Measurements from ENCODE around the gene KLHL12. TPM values are rescaled to one million over a fixed set of nuclear protein-coding genes. Genes with fewer than 3 reads are reported as not detected.
"Not testable (repeated sequence)": the region's sequence is repeated elsewhere in the genome, so short reads cannot be mapped to it uniquely, and the experiment has no call there.

KLHL12 gene
- total and polyA plus RNA-seq, 2 donors (not counting 1 experiment from before 2014, with no cell fraction given), result 14.6 to 25.5 TPM

DNA sequence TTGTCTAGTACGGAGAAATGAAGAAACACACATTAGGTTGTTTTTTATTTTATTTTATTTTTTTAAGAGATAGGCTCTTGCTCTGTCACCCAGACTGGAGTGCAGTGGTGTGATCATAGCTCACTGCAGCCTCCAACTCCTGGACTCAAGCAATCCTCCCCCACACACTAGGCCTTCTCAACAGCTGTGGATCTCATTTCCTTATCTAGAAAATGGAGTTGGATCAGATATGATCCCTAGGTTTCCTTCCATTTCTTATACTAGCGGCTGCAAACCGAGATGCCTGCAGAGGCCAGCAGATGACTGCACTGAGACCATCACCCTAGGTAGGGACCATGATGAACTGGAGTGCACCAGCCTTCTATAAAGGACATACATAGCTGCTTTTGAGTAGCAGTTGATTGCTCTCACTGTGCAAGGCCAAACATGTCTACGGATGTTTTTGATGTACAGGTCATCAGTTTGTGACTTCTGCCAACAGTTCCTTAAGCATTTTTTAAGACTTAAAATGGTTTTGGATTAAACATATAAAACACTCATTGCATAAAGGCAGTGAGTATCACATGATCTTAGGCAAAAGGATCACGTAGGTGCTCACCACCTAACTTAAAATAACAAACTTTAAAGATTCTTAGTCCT lies 11.4 kb upstream of the KLHL12 start:
- H3K4me3 ChIP-seq (ENCODE audit: control extremely low read depth in 1 of 5, extremely low read depth in 1 of 5, insufficient read depth in 1 of 5, low read depth in 2 of 5, low read length in 4 of 5), result no peak overlapping the region
- peaks cover 6% of the 10 kb centered on the region for H3K4me1 Mint-ChIP-seq
- peaks cover 1% of the 10 kb centered on the region for H3K27me3 Mint-ChIP-seq
- intact Hi-C loops (cut with micrococcal nuclease), result no loop called here
- no peak overlapping the region for H3K27ac ChIP-seq (ENCODE audit: low read length in 2 of 2)
- no peaks in the 10 kb centered on the region for H4K20me1 ChIP-seq (ENCODE audit: control insufficient read depth, insufficient read depth, low read length, poor library complexity, severe bottlenecking)
- no peaks in the 10 kb centered on the region for H3K9me3 Mint-ChIP-seq (ENCODE audit: insufficient read depth)
- DNase-seq (no peak), ATAC-seq (ENCODE audit: low read depth) (no peak)
- no peak overlapping the region for H3K4me3 Mint-ChIP-seq
- WGBS (ENCODE audit: insufficient coverage), result 100% methylated on average over 2 of the region's 5 CpGs
- H3K4me2 ChIP-seq (replicated peaks; ENCODE audit: low read depth, low read length, poor library complexity, severe bottlenecking), result no peak overlapping the region
- CTCF ChIA-PET, result no interaction called here
- no peak overlapping the region for H2AFZ ChIP-seq (ENCODE audit: insufficient read depth, low read depth, low read length, poor library complexity, severe bottlenecking)
- H3K27ac Mint-ChIP-seq, result no peak overlapping the region
- no peaks in the 10 kb centered on the region for H3K9me3 ChIP-seq (ENCODE audit: control extremely low read depth in 1 of 3, control insufficient read depth in 2 of 3, insufficient read depth in 1 of 3, low read length in 2 of 3)
- H3K36me3 ChIP-seq (replicated peaks in 1 of 2; ENCODE audit: control extremely low read depth in 1 of 2, control insufficient read depth in 1 of 2, extremely low read depth in 1 of 2, insufficient read depth in 2 of 2, low read length in 1 of 2), result peaks cover 5 to 28% of the 10 kb centered on the region in 2 experiments
- no peaks in the 10 kb centered on the region for H3K27me3 ChIP-seq (replicated peaks in 1 of 4; ENCODE audit: control extremely low read depth in 1 of 4, control insufficient read depth in 3 of 4, insufficient read depth in 4 of 4, low read length in 3 of 4)
- no peaks in the 10 kb centered on the region for H3K4me1 ChIP-seq (ENCODE audit: control insufficient read depth in 2 of 2, insufficient read depth in 2 of 2, low read length in 2 of 2)
- no peak overlapping the region for H3K9ac ChIP-seq (ENCODE audit: low read length)
- POLR2A ChIA-PET, result no interaction called here
- TF ChIP-seq EZH2 (IDR thresholded peaks at IDR 0.05; ENCODE audit: borderline replicate concordance, insufficient read depth, low read depth, low read length, poor library complexity, severe bottlenecking) (no peak), CTCF (IDR thresholded peaks at IDR 0.05) (no peak)
- H3K79me2 ChIP-seq (ENCODE audit: control insufficient read depth, insufficient read depth, low read length), result no peaks in the 10 kb centered on the region

GRCh38 chr1:202936409-202936808 lies 9.4 kb upstream of the KLHL12 start:
- H3K27ac Mint-ChIP-seq; H3K27me3 Mint-ChIP-seq; H3K27ac ChIP-seq (ENCODE audit: low read length in 2 of 2); H3K4me3 ChIP-seq (ENCODE audit: control extremely low read depth in 1 of 5, extremely low read depth in 1 of 5, insufficient read depth in 1 of 5, low read depth in 2 of 5, low read length in 4 of 5); CTCF ChIA-PET; POLR2A ChIA-PET; H3K4me1 Mint-ChIP-seq; H3K9ac ChIP-seq (ENCODE audit: low read length); H3K4me1 ChIP-seq (ENCODE audit: control insufficient read depth in 2 of 2, insufficient read depth in 2 of 2, low read length in 2 of 2); H3K9me3 ChIP-seq (ENCODE audit: control extremely low read depth in 1 of 3, control insufficient read depth in 2 of 3, insufficient read depth in 1 of 3, low read length in 2 of 3); H2AFZ ChIP-seq (ENCODE audit: insufficient read depth, low read depth, low read length, poor library complexity, severe bottlenecking); intact Hi-C loops (cut with micrococcal nuclease); H3K4me3 Mint-ChIP-seq; H3K27me3 ChIP-seq (replicated peaks in 1 of 4; ENCODE audit: control extremely low read depth in 1 of 4, control insufficient read depth in 3 of 4, insufficient read depth in 4 of 4, low read length in 3 of 4); DNase-seq; ATAC-seq (ENCODE audit: low read depth); H3K79me2 ChIP-seq (ENCODE audit: control insufficient read depth, insufficient read depth, low read length); H4K20me1 ChIP-seq (ENCODE audit: control insufficient read depth, insufficient read depth, low read length, poor library complexity, severe bottlenecking); H3K4me2 ChIP-seq (replicated peaks; ENCODE audit: low read depth, low read length, poor library complexity, severe bottlenecking); H3K9me3 Mint-ChIP-seq (ENCODE audit: insufficient read depth): not testable (repeated sequence)
- no CpG with 5 or more reads among the region's 6 CpGs for WGBS (ENCODE audit: insufficient coverage)
- H3K36me3 ChIP-seq (replicated peaks in 1 of 2; ENCODE audit: control extremely low read depth in 1 of 2, control insufficient read depth in 1 of 2, extremely low read depth in 1 of 2, insufficient read depth in 2 of 2, low read length in 1 of 2), result peaks cover 4 to 11% of the 10 kb centered on the region in 2 experiments

All from B cell (primary cell).